ENCODE data around the gene COL23A1. TPM values are rescaled to one million over a fixed set of nuclear protein-coding genes. Genes with fewer than 3 reads are reported as not detected.
A peak's percentile ranks its signal among the peaks of the same experiment; 100 is the strongest.

COL23A1 gene
- polyA plus RNA-seq, 3 donors: 0.11 to 0.21 TPM; not detected in 1

- Mint-ChIP-seq H3K9me3 (peaks cover 0 to 2% (median 0%) of the 10 kb centered on the region in 7 donors), H3K36me3 (peaks cover 31 to 35% of the 10 kb centered on the region in 2 donors), H3K4me1 (peaks cover 65% of the 10 kb centered on the region), H3K27ac (peak overlapping the region; percentile 74 to 90 (median 86)), H3K27me3 (ENCODE audit: low read depth in 3 of 3) (no peaks in the 10 kb centered on the region), H3K4me3 (peak overlapping the region; percentile 69 to 73)
- Histone ChIP-seq H3K4me2 (replicated peaks; ENCODE audit: extremely low read depth, low read length, poor library complexity, severe bottlenecking) (peak overlapping the region; percentile 92), H3K27ac (ENCODE audit: low read depth in 1 of 2, low read length in 2 of 2) (peak overlapping the region; percentile 73 to 90), H3K4me3 (replicated peaks in 1 of 3; ENCODE audit: low read depth in 2 of 3, low read length in 3 of 3) (peak overlapping the region; percentile 73 to 88 (median 74)), H3K9ac (ENCODE audit: insufficient read depth, low read length, poor library complexity, severe bottlenecking) (peak overlapping the region; percentile 93), H3K9me3 (replicated peaks in 1 of 2; ENCODE audit: control insufficient read depth in 1 of 2, insufficient read depth in 1 of 2, low read length in 2 of 2) (no peaks in the 10 kb centered on the region), H3K27me3 (ENCODE audit: control insufficient read depth in 2 of 2, insufficient read depth in 2 of 2, low read length in 2 of 2) (no peaks in the 10 kb centered on the region), H3K36me3 (replicated peaks in 1 of 2; ENCODE audit: control insufficient read depth in 1 of 2, insufficient read depth in 2 of 2, low read length in 2 of 2) (peaks cover 22 to 33% of the 10 kb centered on the region in 2 donors), H3K4me1 (ENCODE audit: control insufficient read depth in 1 of 2, insufficient read depth in 2 of 2, low read length in 2 of 2) (peaks cover 52 to 72% of the 10 kb centered on the region in 2 donors), H2AFZ (ENCODE audit: insufficient read depth, low read depth, low read length, poor library complexity, severe bottlenecking) (peak overlapping the region; percentile 94), H4K20me1 (ENCODE audit: insufficient read depth, low read length) (peaks cover 40% of the 10 kb centered on the region), H3K79me2 (ENCODE audit: insufficient read depth, low read length) (peaks cover 31% of the 10 kb centered on the region)
- no peak for DNase-seq
- WGBS (ENCODE audit: insufficient coverage): 65% methylated on average over 10 of the region's 11 CpGs
- intact Hi-C loops (cut with micrococcal nuclease): no loop called here
- TF ChIP-seq, protein P1, sequence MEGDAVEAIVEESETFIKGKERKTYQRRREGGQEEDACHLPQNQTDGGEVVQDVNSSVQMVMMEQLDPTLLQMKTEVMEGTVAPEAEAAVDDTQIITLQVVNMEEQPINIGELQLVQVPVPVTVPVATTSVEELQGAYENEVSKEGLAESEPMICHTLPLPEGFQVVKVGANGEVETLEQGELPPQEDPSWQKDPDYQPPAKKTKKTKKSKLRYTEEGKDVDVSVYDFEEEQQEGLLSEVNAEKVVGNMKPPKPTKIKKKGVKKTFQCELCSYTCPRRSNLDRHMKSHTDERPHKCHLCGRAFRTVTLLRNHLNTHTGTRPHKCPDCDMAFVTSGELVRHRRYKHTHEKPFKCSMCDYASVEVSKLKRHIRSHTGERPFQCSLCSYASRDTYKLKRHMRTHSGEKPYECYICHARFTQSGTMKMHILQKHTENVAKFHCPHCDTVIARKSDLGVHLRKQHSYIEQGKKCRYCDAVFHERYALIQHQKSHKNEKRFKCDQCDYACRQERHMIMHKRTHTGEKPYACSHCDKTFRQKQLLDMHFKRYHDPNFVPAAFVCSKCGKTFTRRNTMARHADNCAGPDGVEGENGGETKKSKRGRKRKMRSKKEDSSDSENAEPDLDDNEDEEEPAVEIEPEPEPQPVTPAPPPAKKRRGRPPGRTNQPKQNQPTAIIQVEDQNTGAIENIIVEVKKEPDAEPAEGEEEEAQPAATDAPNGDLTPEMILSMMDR (IDR thresholded peaks at IDR 0.05): no peak
These were observed 357.2 kb downstream of the COL23A1 start for GRCh38 chr5:178232920-178233429.

DNA sequence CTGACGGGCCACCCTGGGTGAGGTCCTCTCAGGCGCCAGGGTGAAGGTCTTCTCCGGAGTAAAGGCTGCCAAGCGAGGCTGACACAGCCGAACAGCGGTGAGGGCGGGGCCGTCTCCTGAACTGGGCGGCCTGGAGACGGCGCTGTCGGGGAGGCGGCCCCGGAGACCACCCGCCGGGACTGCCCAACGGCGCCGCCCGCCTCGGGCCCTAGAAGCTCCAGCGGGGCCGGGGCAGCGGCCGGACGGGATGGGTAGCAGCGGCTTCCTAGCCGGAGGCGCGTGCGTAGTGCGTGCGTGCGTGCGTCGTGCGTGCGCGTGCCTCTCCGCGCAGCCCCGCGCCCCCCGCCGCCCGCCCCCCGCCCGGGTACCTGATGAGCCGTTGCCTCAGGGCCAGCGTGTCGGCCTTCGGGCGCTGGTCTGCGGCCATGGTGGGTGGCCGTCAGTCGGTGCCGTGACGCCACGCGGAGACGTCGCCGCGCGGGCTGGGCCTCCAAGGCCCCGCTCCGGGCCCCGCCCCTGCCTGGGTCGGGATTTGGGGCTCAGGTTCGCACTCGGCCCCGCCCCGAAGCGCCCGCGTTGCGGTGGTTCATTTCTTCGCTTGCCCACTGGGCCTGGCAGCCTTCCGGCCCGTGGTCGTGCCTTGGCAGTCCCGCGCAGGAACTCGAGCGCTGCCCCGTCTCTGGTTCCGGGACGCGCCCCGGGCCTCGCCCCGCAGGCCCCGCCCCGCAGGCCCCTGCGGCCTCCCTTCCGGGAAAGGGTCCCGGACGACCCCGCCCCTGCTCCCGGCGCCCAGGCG, 357.9 kb downstream of the COL23A1 start, which contains the start of gene PHYKPL:
TSS of gene PHYKPL (minus strand) at position 679 of the 796 bp plus-strand sequence. CDS start at position 427, 252 bp downstream.
- Histone ChIP-seq H3K4me3 (replicated peaks in 1 of 3; ENCODE audit: low read depth in 2 of 3, low read length in 3 of 3) (peak within 1 kb of the TSS; percentile 73 to 88 (median 74)), H3K4me1 (ENCODE audit: control insufficient read depth in 1 of 2, insufficient read depth in 2 of 2, low read length in 2 of 2) (peaks cover 45 to 65% of the 10 kb centered on the region in 2 donors), H2AFZ (ENCODE audit: insufficient read depth, low read depth, low read length, poor library complexity, severe bottlenecking) (peak within 1 kb of the TSS; percentile 94), H3K27ac (ENCODE audit: low read depth in 1 of 2, low read length in 2 of 2) (peak within 1 kb of the TSS; percentile 73 to 90), H3K9ac (ENCODE audit: insufficient read depth, low read length, poor library complexity, severe bottlenecking) (peak within 1 kb of the TSS; percentile 93), H4K20me1 (ENCODE audit: insufficient read depth, low read length) (peaks cover 47% of the 10 kb centered on the region), H3K36me3 (replicated peaks in 1 of 2; ENCODE audit: control insufficient read depth in 1 of 2, insufficient read depth in 2 of 2, low read length in 2 of 2) (peaks cover 28 to 40% of the 10 kb centered on the region in 2 donors), H3K9me3 (replicated peaks in 1 of 2; ENCODE audit: control insufficient read depth in 1 of 2, insufficient read depth in 1 of 2, low read length in 2 of 2) (no peaks in the 10 kb centered on the region), H3K4me2 (replicated peaks; ENCODE audit: extremely low read depth, low read length, poor library complexity, severe bottlenecking) (peak within 1 kb of the TSS; percentile 92), H3K27me3 (ENCODE audit: control insufficient read depth in 2 of 2, insufficient read depth in 2 of 2, low read length in 2 of 2) (no peaks in the 10 kb centered on the region), H3K79me2 (ENCODE audit: insufficient read depth, low read length) (peaks cover 35% of the 10 kb centered on the region)
- H3K27ac Mint-ChIP-seq: peak within 1 kb of the TSS; percentile 80 to 91 (median 89)
- peaks cover 61% of the 10 kb centered on the region for H3K4me1 Mint-ChIP-seq
- H3K36me3 Mint-ChIP-seq: peaks cover 38 to 41% of the 10 kb centered on the region in 2 donors
- no peaks in the 10 kb centered on the region for H3K27me3 Mint-ChIP-seq (ENCODE audit: low read depth in 3 of 3)
- peak within 1 kb of the TSS; percentile 85 to 91 for H3K4me3 Mint-ChIP-seq
- intact Hi-C loops (cut with micrococcal nuclease): no loop called here
- H3K9me3 Mint-ChIP-seq: peaks cover 0 to 2% (median 0%) of the 10 kb centered on the region in 7 donors
- WGBS (ENCODE audit: insufficient coverage): under 1% methylated on average over 102 of the region's 102 CpGs
- peak; percentile 58 to 69 (median 61) for DNase-seq
- TF ChIP-seq, protein P1 (IDR thresholded peaks at IDR 0.05): no peak
